A673 (cell line): ENCODE results near the gene FANCL. TPM values are rescaled to one million over a fixed set of nuclear protein-coding genes. Genes with fewer than 3 reads are reported as not detected.
A peak's percentile ranks its signal among the peaks of the same experiment; 100 is the strongest.

Experiments
- BruUV-seq: library from RNA; stranded (reverse); fragments of 400-500 nt; replicated peaks from 2 replicates; lab custom pipeline; 2021; lab: Mats Ljungman, UMichigan
- CTCF ChIA-PET: fragments of 300-600 bp; sonication (Branson Sonifier 250); formaldehyde crosslinking; loops from one replicate; lab custom pipeline; 2022; ENCODE audit warnings: antibody characterized with exemption; lab: Charles Lee
- POLR2A ChIA-PET: fragments of 300-600 bp; sonication (Branson Sonifier 250); formaldehyde crosslinking; loops from one replicate; lab custom pipeline; 2022; ENCODE audit warnings: antibody characterized with exemption; ENCODE audit not compliant: low non-redundant PET; lab: Charles Lee
- DNase-seq: peaks from one replicate; pipeline ENCODE4 v3.0.0-alpha.2; 2015; ENCODE audit warnings: low spot score
- H3K27ac ChIP-seq: fragments of 200-600 bp; sonication (generic); 2 replicates; pipeline ENCODE4 v1.5.1; 2016; ENCODE audit warnings: mixed run types, low read depth, mild to moderate bottlenecking, mixed read lengths, antibody characterized with exemption, low read length; ENCODE audit not compliant: poor library complexity, severe bottlenecking
- H3K27me3 ChIP-seq: fragments of 200-600 bp; sonication (generic); replicated peaks from 2 replicates; pipeline ENCODE4 v1.6.1; 2017; ENCODE audit warnings: mixed run types, low read depth, mild to moderate bottlenecking, mixed read lengths, antibody characterized with exemption, low read length; ENCODE audit not compliant: insufficient read depth, poor library complexity
- H3K36me3 ChIP-seq: fragments of 200-600 bp; sonication (generic); 2 replicates; pipeline ENCODE4 v1.6.1; 2016; ENCODE audit warnings: mixed run types, mild to moderate bottlenecking, mixed read lengths, antibody characterized with exemption, low read length; ENCODE audit not compliant: insufficient read depth, poor library complexity, severe bottlenecking
- H3K4me1 ChIP-seq: fragments of 200-600 bp; sonication (generic); 2 replicates; pipeline ENCODE4 v1.6.1; 2017; ENCODE audit warnings: mixed run types, mild to moderate bottlenecking, mixed read lengths, antibody characterized with exemption, low read length; ENCODE audit not compliant: insufficient read depth, poor library complexity, severe bottlenecking
- H3K4me3 ChIP-seq: fragments of 200-600 bp; sonication (generic); 2 replicates; pipeline ENCODE4 v1.5.1; 2016; ENCODE audit warnings: low read depth, mixed run types, mild to moderate bottlenecking, mixed read lengths, low read length; ENCODE audit not compliant: poor library complexity, severe bottlenecking
- H3K9me3 ChIP-seq: fragments of 200-600 bp; sonication (generic); 2 replicates; pipeline ENCODE4 v1.6.1; 2016; ENCODE audit warnings: mixed run types, low read depth, mild to moderate bottlenecking, mixed read lengths, antibody characterized with exemption, low read length; ENCODE audit not compliant: poor library complexity, severe bottlenecking
- EZH2 ChIP-seq: fragments of 200-600 bp; sonication (generic); IDR thresholded peaks from 2 replicates; pipeline ENCODE4 v1.6.1; 2017; ENCODE audit warnings: borderline replicate concordance, low read depth, mild to moderate bottlenecking, mixed read lengths, antibody characterized with exemption, low read length; ENCODE audit not compliant: poor library complexity, severe bottlenecking
- intact Hi-C: fragments of 100-400 bp; cut with micrococcal nuclease; formaldehyde crosslinking; loops from one replicate; pipeline ENCODE4 v1.10.0; 2022; ENCODE audit not compliant: unreplicated experiment
- total RNA-seq: library from RNA; stranded (reverse); gene quantifications from 2 replicates; pipeline ENCODE4 v1.2.3, GENCODE V29; 2021
- TF ChIP-seq, protein P1 (sequence below): fragments of 300-800, 200-600 bp; sonication (generic); conservative IDR thresholded peaks from 2 replicates; pipeline ENCODE4 v1.5.1; 2017; ENCODE audit warnings: low read depth, mild to moderate bottlenecking, antibody characterized with exemption, low read length, moderate library complexity, mixed read lengths

Gene FANCL
- total RNA-seq, 1 experiment from 2014 or later, result 34.7 TPM

DNA sequence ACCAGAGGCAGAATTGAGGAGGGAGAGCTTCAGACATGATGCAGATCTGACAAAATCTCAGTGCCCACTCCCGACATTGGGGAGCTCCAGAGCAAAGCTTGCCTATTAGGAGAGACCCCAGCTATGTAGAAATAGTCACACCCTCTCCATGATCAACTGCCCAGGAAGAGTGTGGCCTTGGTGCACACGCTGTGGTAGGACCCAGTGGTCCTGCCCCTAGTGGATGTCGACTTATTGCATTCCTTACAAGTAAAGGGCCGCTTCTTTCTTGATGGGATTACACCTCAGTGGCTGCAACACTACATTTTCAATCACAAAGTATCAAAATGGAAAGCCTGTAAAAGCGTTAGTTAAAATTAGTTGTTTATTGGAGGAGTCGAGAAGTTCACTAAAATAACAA, 130.4 kb downstream of the FANCL start:
- Histone ChIP-seq H3K27ac (no peak overlapping the region), H3K36me3 (no peaks in the 10 kb centered on the region), H3K9me3 (no peaks in the 10 kb centered on the region), H3K4me1 (no peaks in the 10 kb centered on the region), H3K27me3 (no peaks in the 10 kb centered on the region), H3K4me3 (no peak overlapping the region)
- DNase-seq, result no peak
- POLR2A ChIA-PET, result no interaction called here
- BruUV-seq, result no TSS peak
- no peak for TF ChIP-seq EZH2
- TF ChIP-seq, protein P1, sequence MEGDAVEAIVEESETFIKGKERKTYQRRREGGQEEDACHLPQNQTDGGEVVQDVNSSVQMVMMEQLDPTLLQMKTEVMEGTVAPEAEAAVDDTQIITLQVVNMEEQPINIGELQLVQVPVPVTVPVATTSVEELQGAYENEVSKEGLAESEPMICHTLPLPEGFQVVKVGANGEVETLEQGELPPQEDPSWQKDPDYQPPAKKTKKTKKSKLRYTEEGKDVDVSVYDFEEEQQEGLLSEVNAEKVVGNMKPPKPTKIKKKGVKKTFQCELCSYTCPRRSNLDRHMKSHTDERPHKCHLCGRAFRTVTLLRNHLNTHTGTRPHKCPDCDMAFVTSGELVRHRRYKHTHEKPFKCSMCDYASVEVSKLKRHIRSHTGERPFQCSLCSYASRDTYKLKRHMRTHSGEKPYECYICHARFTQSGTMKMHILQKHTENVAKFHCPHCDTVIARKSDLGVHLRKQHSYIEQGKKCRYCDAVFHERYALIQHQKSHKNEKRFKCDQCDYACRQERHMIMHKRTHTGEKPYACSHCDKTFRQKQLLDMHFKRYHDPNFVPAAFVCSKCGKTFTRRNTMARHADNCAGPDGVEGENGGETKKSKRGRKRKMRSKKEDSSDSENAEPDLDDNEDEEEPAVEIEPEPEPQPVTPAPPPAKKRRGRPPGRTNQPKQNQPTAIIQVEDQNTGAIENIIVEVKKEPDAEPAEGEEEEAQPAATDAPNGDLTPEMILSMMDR, result 0 out of 2 replicates have a peak, but pooled peaks have one; percentile 19
- CTCF ChIA-PET, result no interaction called here
- intact Hi-C loops, result no loop called here

DNA sequence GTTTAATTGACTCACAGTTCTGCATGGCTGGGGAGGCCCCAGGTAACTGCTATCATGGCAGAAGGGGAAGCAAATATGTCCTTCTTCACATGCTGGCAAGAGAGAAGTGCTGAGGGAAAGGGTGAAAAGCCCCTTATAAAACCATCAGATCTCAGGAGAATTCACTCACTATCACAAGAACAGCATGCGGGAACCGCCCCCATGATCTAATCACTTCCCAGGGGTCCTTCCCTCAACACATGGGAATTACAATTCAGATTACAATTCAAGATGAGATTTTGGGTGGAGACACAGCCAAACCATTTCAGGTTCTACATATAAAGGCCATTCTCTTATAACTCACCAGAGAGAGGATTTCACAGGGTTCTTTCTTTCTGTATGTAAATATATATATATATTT, 131.6 kb downstream of the FANCL start:
- H3K27me3 ChIP-seq, result no peaks in the 10 kb centered on the region
- H3K9me3 ChIP-seq, result no peaks in the 10 kb centered on the region
- no peak for TF ChIP-seq EZH2
- TF ChIP-seq, protein P1, result no peak
- intact Hi-C loops, result no loop called here
- H3K4me3 ChIP-seq, result no peak overlapping the region
- ChIA-PET POLR2A (no interaction called here), CTCF (no interaction called here)
- H3K4me1 ChIP-seq, result no peaks in the 10 kb centered on the region
- H3K36me3 ChIP-seq, result no peaks in the 10 kb centered on the region
- H3K27ac ChIP-seq, result no peak overlapping the region
- peak; percentile 48 for DNase-seq
- BruUV-seq, result no TSS peak

Other genes starting within 250 kb of the FANCL start
- gene VRK2, start 194.5 kb downstream of the FANCL start, total RNA-seq, result 15.4 and 16.1 TPM in 2 replicates